Loucy (cell line): Measurements from ENCODE around the gene PHPT1.

Experiments
- H2AFZ ChIP-seq: fragments of 200-600 bp; sonication (generic); 2 replicates; pipeline ENCODE4 v1.6.0; 2016; ENCODE audit warnings: antibody characterized with exemption, mild to moderate bottlenecking, low read length, moderate library complexity
- H3F3A ChIP-seq: fragments of 200-600 bp; 2 replicates; pipeline ENCODE4 v1.6.0; 2016; ENCODE audit warnings: antibody characterized with exemption, low read depth, mild to moderate bottlenecking
- H3K27me3 ChIP-seq: fragments of 200-600 bp; sonication (generic); 2 replicates; pipeline ENCODE4 v1.6.1; 2014; ENCODE audit warnings: low read length, mild to moderate bottlenecking; ENCODE audit not compliant: insufficient read depth, poor library complexity, severe bottlenecking
- H3K36me3 ChIP-seq: fragments of 200-600 bp; sonication (generic); 2 replicates; pipeline ENCODE4 v1.6.1; 2016; ENCODE audit warnings: low read length; ENCODE audit not compliant: insufficient read depth
- H3K4me1 ChIP-seq: fragments of 200-600 bp; sonication (generic); 2 replicates; pipeline ENCODE4 v1.5.1; 2014; ENCODE audit warnings: low read length, mild to moderate bottlenecking; ENCODE audit not compliant: insufficient read depth, poor library complexity, severe bottlenecking
- H3K4me2 ChIP-seq: fragments of 200-600 bp; sonication (generic); 2 replicates; pipeline ENCODE4 v1.6.0; 2014; ENCODE audit warnings: antibody characterized with exemption, low read length, low read depth, mild to moderate bottlenecking; ENCODE audit not compliant: poor library complexity, severe bottlenecking
- H3K4me3 ChIP-seq: fragments of 200-600 bp; sonication (generic); 2 replicates; pipeline ENCODE4 v1.5.1; 2014; ENCODE audit warnings: low read length, mild to moderate bottlenecking, mixed read lengths; ENCODE audit not compliant: poor library complexity, severe bottlenecking
- H3K79me2 ChIP-seq: fragments of 200-600 bp; sonication (generic); 2 replicates; pipeline ENCODE4 v1.6.1; 2014; ENCODE audit warnings: low read length; ENCODE audit not compliant: insufficient read depth
- H3K9ac ChIP-seq: fragments of 200-600 bp; sonication (generic); 2 replicates; pipeline ENCODE4 v1.6.0; 2014; ENCODE audit warnings: mild to moderate bottlenecking, low read depth, low read length, moderate library complexity; ENCODE audit not compliant: poor library complexity, severe bottlenecking
- H3K9me2 ChIP-seq: fragments of 200-600 bp; sonication (generic); replicated peaks from 2 replicates; pipeline ENCODE4 v1.6.1; 2016; ENCODE audit warnings: low read depth, low read length, mixed read lengths
- H3K9me3 ChIP-seq: fragments of 200-600 bp; sonication (generic); 2 replicates; pipeline ENCODE4 v1.6.1; 2014; ENCODE audit warnings: mild to moderate bottlenecking, antibody characterized with exemption, low read length, low read depth; ENCODE audit not compliant: insufficient read depth
- H4K20me1 ChIP-seq: fragments of 200-600 bp; sonication (generic); 2 replicates; pipeline ENCODE4 v1.6.0; 2014; ENCODE audit warnings: antibody characterized with exemption, low read length, mild to moderate bottlenecking; ENCODE audit not compliant: insufficient read depth, poor library complexity, severe bottlenecking
- CTCF ChIP-seq: fragments of 200-600 bp; sonication (generic); conservative IDR thresholded peaks from 2 replicates; pipeline ENCODE4 v1.5.1; 2014; ENCODE audit warnings: mild to moderate bottlenecking, antibody characterized with exemption, low read length
- EZH2phosphoT487 ChIP-seq: fragments of 200-600 bp; IDR thresholded peaks from 2 replicates; pipeline ENCODE4 v1.6.1; 2018; ENCODE audit warnings: antibody characterized with exemption, mild to moderate bottlenecking, moderate library complexity, borderline replicate concordance

Gene PHPT1

GRCh38 chr9:136829981-136830885 is 19.0 kb upstream of the PHPT1 start:
- H3K9me2 ChIP-seq: no peaks in the 10 kb centered on the region
- no peaks in the 10 kb centered on the region for H3K4me1 ChIP-seq
- H3F3A ChIP-seq: no peaks in the 10 kb centered on the region
- H2AFZ ChIP-seq: no peak overlapping the region
- TF ChIP-seq CTCF (no peak), EZH2phosphoT487 (no peak)
- H3K27me3 ChIP-seq: no peaks in the 10 kb centered on the region
- no peaks in the 10 kb centered on the region for H3K79me2 ChIP-seq
- no peaks in the 10 kb centered on the region for H4K20me1 ChIP-seq
- H3K36me3 ChIP-seq: peaks cover 36% of the 10 kb centered on the region; the same call in 1 of the 2 replicates
- no peaks in the 10 kb centered on the region for H3K9me3 ChIP-seq
- H3K4me2 ChIP-seq: no peak overlapping the region
- H3K9ac ChIP-seq: no peak overlapping the region
- no peak overlapping the region for H3K4me3 ChIP-seq

- no peak overlapping the region for H2AFZ ChIP-seq
- no peaks in the 10 kb centered on the region for H3F3A ChIP-seq
- no peak overlapping the region for H3K9ac ChIP-seq
- H3K9me2 ChIP-seq: no peaks in the 10 kb centered on the region
- H3K27me3 ChIP-seq: no peaks in the 10 kb centered on the region
- no peaks in the 10 kb centered on the region for H3K4me1 ChIP-seq
- no peak for TF ChIP-seq CTCF
- no peak for TF ChIP-seq EZH2phosphoT487
- H3K36me3 ChIP-seq: peaks cover 27% of the 10 kb centered on the region; the same call in 1 of the 2 replicates
- no peak overlapping the region for H3K4me2 ChIP-seq
- H3K79me2 ChIP-seq: no peaks in the 10 kb centered on the region
- no peaks in the 10 kb centered on the region for H4K20me1 ChIP-seq
- no peak overlapping the region for H3K4me3 ChIP-seq
- no peaks in the 10 kb centered on the region for H3K9me3 ChIP-seq
These were observed 18.0 kb upstream of the PHPT1 start for GRCh38 chr9:136831002-136831719.

GRCh38 chr9:136831720-136832104 is 17.5 kb upstream of the PHPT1 start:
- Histone ChIP-seq H3K79me2 (no peaks in the 10 kb centered on the region), H3K9me2 (no peaks in the 10 kb centered on the region), H3K27me3 (no peaks in the 10 kb centered on the region), H3K4me2 (no peak overlapping the region), H3K4me3 (no peak overlapping the region), H3K9me3 (no peaks in the 10 kb centered on the region), H3K36me3 (peaks cover 24% of the 10 kb centered on the region; the same call in 1 of the 2 replicates), H3F3A (no peaks in the 10 kb centered on the region), H2AFZ (no peak overlapping the region), H4K20me1 (no peaks in the 10 kb centered on the region), H3K4me1 (no peaks in the 10 kb centered on the region), H3K9ac (no peak overlapping the region)
- TF ChIP-seq CTCF (no peak), EZH2phosphoT487 (no peak)
